Esophagus (tissue), 2 donors: ENCODE data around the gene ACTR8. TPM values are rescaled to one million over a fixed set of nuclear protein-coding genes. Genes with fewer than 3 reads are reported as not detected.

Experiments used
- H3K27ac ChIP-seq, 2 donors: one replicate each; pipeline ENCODE4 v1.5.1; 2013; ENCODE audit warnings: low read depth in 2 of 2, mild to moderate bottlenecking in 2 of 2, inconsistent platforms in 1 of 2, low read length in 1 of 2, moderate library complexity in 1 of 2
- H3K27me3 ChIP-seq, 2 donors: one replicate each; pipeline ENCODE4 v1.6.1; 2013; ENCODE audit warnings: low read length in 2 of 2, control low read depth in 1 of 2, mild to moderate bottlenecking in 1 of 2; ENCODE audit not compliant: insufficient read depth in 2 of 2, control insufficient read depth in 1 of 2
- H3K36me3 ChIP-seq, 2 donors: one replicate each; pipeline ENCODE4 v1.6.1; 2013; ENCODE audit warnings: low read length in 1 of 2; ENCODE audit not compliant: control insufficient read depth in 2 of 2, insufficient read depth in 2 of 2
- H3K4me1 ChIP-seq, 2 donors: one replicate each; pipeline ENCODE4 v1.6.1; 2013; ENCODE audit warnings: low read length in 1 of 2; ENCODE audit not compliant: control insufficient read depth in 2 of 2, insufficient read depth in 2 of 2
- H3K4me3 ChIP-seq, 2 donors: one replicate each; pipeline ENCODE4 v1.5.1; 2013; ENCODE audit warnings: low read length in 2 of 2, mild to moderate bottlenecking in 2 of 2, low read depth in 1 of 2, moderate library complexity in 1 of 2
- H3K9me3 ChIP-seq, 2 donors: one replicate each; pipeline ENCODE4 v1.6.1; 2013; ENCODE audit warnings: mild to moderate bottlenecking in 2 of 2, low read depth in 1 of 2, low read length in 1 of 2, moderate library complexity in 1 of 2; ENCODE audit not compliant: control insufficient read depth in 2 of 2, insufficient read depth in 1 of 2
- WGBS, 2 donors: extraction: QIAGEN DNeasy Blood & Tissue Kit; methylation state at CpG; one replicate each; pipeline ENCODE4 v1.1.7; 2013; 5-methylcytosine and 5-hydroxymethylcytosine counted together
- polyA plus RNA-seq, 2 donors: library from polyadenylated mRNA; stranded (reverse); fragments of 200-250 nt; gene quantifications; one replicate each; pipeline ENCODE4 v1.2.3, GENCODE V29; 2013
- donor health status: healthy with polysubstance abuse.
- donor health status: Bipolar disorder and iron deficiency.

ACTR8 gene
- polyA plus RNA-seq, 2 donors = 7.1 to 9.2 TPM

DNA sequence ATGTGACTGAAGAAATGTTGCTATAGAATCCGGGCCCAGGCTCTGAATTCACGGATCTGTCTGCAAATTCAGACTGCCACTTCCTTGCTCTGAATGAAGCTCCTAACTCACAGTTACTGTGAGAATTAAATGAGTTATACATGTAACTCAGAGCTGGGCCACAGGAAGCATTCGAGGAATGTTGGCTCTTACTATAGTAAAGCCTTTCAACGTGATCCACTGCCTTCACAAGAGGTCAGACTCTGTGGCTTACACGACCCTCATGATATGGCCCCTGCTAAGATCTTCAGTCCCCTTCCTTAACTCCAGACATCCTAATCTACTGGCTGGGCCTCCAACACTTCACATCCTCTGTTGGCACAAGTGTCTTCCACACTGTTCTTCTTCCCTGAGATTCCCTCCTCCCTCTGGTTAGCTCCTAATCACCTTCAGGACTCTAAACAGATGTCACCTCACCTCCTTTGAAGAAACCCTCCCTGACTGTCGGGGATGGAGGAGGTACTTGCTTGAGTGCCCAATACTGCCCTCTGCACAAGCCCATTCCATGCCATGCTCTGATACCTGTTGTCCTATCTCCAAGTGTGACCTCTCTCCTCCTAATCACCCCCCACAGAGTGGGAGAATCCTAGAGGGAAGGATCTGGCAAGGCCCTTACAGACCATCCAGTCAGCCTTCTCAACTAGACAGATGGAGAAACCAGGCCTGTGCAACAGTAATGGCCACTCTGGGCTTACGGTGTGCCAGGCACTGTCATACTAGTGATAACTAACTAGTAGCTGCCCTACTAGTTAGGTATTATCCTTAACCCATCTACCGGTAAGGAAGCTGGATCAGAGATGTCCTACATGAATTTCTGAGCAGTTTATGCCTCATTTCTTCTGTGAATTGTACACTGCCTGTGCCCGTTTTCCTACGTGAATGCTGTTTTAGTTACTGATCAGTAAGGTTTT lies 1.3 kb downstream of the ACTR8 start:
- peaks cover 6% of the 10 kb centered on the region in 2 donors for H3K36me3 ChIP-seq
- peak overlapping the region; percentile 3 to 92 for H3K4me3 ChIP-seq
- H3K27ac ChIP-seq = no peak overlapping the region
- H3K27me3 ChIP-seq = no peaks in the 10 kb centered on the region
- no peaks in the 10 kb centered on the region for H3K9me3 ChIP-seq
- WGBS, 2 donors = 61 to 62% methylated on average over 10 of the region's 10 CpGs
- peaks cover 3 to 8% of the 10 kb centered on the region in 2 donors for H3K4me1 ChIP-seq

DNA sequence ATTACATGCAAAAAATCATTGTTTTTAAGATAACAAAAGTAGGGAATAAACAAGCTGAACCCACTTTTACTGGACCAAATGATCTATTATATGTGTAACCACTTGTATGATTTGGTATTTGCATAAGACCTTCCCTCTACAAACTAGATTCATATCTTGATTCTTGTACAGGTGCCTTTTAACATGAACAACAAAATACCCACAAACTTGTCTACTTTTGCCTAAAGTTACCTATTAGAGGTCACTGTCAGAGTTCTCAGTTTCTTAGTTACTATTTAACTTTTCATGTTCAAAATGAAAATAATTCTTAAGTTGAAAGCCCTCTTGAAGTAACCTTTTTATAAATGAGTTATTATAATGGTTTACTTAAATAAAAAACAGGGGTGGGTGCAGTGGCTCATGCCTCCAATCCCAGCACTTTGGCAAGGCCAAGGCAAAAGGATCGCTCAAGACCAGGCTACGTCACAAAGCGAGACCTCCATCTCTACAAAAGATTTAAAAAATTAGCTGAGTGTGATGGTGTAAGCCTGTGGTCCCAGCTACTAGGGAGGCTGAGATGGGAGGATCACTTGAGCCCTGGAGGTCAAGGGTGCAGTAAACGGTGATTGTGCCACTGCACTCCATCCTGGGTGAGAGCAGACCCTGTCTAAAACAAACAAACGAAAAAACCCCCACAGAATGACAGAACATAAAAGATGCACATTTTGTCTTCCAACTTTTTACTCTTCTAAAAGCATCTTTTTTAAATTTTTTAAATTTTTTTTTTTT lies 16.0 kb downstream of the ACTR8 start:
- Histone ChIP-seq H3K36me3 (peaks cover 14 to 27% of the 10 kb centered on the region in 2 donors), H3K4me1 (no peaks in the 10 kb centered on the region), H3K27me3 (no peaks in the 10 kb centered on the region), H3K27ac (no peak overlapping the region), H3K9me3 (no peaks in the 10 kb centered on the region), H3K4me3 (no peak overlapping the region)
- 93 to 94% methylated on average over 5 of the region's 5 CpGs for WGBS, 2 donors

DNA sequence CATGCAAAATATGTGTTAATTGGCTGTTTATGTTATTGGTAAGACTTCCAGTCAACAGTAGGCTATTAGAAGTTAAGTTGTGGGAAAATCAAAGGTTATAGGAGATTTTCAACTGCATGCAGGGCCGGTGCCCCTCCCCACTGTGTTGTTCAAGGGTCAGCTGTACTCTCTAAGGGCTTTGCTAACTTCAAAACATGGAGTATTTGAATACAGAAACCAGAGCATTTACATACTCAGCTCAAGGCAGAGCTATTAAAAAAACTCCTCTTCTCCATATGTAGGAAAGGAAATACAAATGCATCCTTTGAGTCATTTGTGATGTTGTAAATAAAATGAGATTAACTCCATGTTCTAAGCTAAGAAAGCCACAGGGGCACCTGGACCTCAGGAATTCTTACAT lies 18.8 kb downstream of the ACTR8 start:
- H3K36me3 ChIP-seq = peaks cover 7 to 13% of the 10 kb centered on the region in 2 donors
- H3K27me3 ChIP-seq = no peaks in the 10 kb centered on the region
- no peaks in the 10 kb centered on the region for H3K9me3 ChIP-seq
- WGBS, 2 donors = 71 to 92% methylated on average over 1 of the region's 1 CpG
- no peak overlapping the region for H3K4me3 ChIP-seq
- no peak overlapping the region for H3K27ac ChIP-seq
- no peaks in the 10 kb centered on the region for H3K4me1 ChIP-seq

DNA sequence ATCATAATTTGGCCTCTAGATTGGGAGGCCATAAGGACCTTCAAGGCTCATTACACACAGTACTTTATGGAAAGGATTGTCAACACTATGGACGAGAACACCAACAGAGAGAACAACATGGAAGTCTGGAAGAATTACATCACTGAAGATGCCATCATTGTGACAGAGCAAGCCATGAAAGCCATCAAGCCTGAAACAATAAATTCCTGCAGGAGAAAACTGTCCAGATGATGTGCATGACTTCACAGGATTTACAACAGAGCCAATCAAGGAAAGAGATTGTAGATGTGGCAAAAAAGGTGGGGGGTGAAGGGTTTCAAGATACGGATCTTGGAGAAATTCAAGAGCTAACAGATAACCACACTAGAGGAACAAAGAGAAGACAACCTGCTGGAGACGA lies 19.7 kb downstream of the ACTR8 start:
- WGBS, 2 donors = 91 to 94% methylated on average over 3 of the region's 3 CpGs
- Histone ChIP-seq H3K4me1 (no peaks in the 10 kb centered on the region), H3K4me3 (no peak overlapping the region), H3K36me3 (peaks cover 4 to 9% of the 10 kb centered on the region in 2 donors), H3K27me3 (no peaks in the 10 kb centered on the region), H3K27ac (no peak overlapping the region), H3K9me3 (no peaks in the 10 kb centered on the region)

DNA sequence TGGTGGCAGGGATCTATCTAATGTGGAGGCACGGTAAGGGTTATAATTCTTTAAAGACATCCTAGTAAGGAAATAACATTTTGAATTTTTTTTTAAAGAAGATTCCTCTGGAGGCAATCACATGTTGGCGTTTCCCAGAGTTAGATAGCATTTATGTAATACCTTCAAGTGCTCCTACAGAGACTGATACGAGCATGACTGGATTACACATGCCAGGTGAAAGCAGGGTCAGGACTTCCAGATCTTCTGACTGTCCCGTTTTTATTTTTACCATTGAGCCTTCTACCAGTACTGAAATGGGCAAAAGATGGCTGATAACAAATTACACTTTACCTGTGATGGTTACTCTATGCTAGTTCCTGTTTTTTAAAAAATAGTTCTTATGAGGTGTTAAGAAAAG lies 21.8 kb downstream of the ACTR8 start:
- Histone ChIP-seq H3K4me3 (no peak overlapping the region), H3K4me1 (no peaks in the 10 kb centered on the region), H3K36me3 (peaks cover 4 to 9% of the 10 kb centered on the region in 2 donors), H3K27me3 (no peaks in the 10 kb centered on the region), H3K9me3 (no peaks in the 10 kb centered on the region), H3K27ac (no peak overlapping the region)
- 85 to 92% methylated on average over 4 of the region's 4 CpGs for WGBS, 2 donors

DNA sequence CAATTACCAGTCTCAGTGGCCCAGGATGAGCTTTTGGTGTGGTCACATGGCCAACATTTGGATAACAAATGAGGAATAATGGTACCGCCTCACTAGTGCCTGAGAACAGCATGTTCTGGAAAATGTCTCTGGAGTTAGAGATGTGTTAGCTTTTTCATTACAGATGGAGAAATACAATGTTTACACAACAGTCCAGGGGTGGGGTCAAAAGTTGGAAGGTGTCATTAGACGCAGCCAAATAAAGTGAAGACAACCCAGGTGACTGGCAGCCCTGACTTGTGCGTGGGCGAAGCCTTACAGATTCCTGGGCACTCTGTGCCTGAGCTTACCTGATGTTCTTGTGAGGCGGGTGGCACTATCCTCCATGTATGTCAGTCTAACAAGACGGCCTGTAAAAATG lies 22.8 kb downstream of the ACTR8 start:
- Histone ChIP-seq H3K27ac (no peak overlapping the region), H3K4me3 (no peak overlapping the region), H3K9me3 (no peaks in the 10 kb centered on the region), H3K4me1 (no peaks in the 10 kb centered on the region), H3K36me3 (peaks cover 4 to 7% of the 10 kb centered on the region in 2 donors), H3K27me3 (no peaks in the 10 kb centered on the region)
- WGBS, 2 donors = 93 to 95% methylated on average over 6 of the region's 6 CpGs

DNA sequence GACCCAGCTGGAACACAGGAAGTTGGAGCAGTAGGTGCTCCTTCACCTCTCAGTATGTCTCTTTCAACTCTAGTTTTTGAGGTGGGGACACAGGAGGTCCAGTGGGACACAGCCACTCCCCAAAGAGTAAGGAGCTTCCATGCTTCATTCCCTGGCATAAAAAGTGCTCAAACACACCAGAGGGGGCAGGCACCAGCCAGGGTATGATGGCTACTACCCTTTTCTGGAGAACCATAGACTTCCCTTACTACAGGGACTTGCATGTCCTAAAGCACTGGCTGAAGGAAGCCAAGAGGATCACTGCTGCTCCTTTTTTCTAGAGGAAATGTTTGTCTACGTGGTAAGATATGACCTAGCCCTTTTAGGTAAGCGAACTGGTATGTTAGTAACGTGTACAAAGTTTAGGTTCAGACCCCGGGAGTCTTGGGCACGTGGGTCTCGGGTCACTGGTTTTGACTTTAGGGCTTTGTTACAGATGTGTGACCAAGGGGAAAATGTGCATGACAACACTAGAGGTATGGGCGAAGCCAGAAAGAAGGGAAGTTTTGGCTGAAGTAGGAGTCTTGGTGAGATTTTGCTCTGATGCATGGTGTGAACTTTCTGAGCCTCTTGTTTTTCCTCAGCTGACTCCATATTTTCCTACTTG lies 23.7 kb downstream of the ACTR8 start:
- no peak overlapping the region for H3K27ac ChIP-seq
- no peak overlapping the region for H3K4me3 ChIP-seq
- WGBS, 2 donors = 81 to 93% methylated on average over 7 of the region's 7 CpGs
- H3K27me3 ChIP-seq = no peaks in the 10 kb centered on the region
- no peaks in the 10 kb centered on the region for H3K9me3 ChIP-seq
- H3K4me1 ChIP-seq = no peaks in the 10 kb centered on the region
- peaks cover 4 to 5% of the 10 kb centered on the region in 2 donors for H3K36me3 ChIP-seq

DNA sequence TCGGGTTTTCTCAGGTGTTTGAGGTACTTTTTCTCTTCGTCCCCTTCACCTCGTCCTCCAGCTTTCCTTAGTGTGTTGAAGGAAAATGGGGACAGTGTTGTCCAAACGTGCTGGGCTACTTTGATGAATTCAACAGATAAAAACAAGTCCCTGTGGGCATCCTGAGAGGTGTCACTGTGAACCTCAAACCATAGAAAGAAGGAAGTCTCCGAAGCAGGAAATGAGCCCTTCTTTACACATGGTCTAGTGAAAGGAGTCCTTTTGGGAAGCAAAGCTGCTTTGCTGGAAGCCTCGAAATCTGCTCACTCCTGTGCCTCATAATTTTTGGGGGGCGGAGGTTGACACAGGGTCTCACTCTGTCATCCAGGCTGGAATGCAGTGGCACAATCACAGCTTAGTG lies 25.0 kb downstream of the ACTR8 start:
- H3K36me3 ChIP-seq = peaks cover 4 to 5% of the 10 kb centered on the region in 2 donors
- H3K27me3 ChIP-seq = no peaks in the 10 kb centered on the region
- H3K27ac ChIP-seq = no peak overlapping the region
- H3K4me1 ChIP-seq = no peaks in the 10 kb centered on the region
- 64 to 73% methylated on average over 7 of the region's 7 CpGs for WGBS, 2 donors
- H3K9me3 ChIP-seq = no peaks in the 10 kb centered on the region
- H3K4me3 ChIP-seq = no peak overlapping the region

DNA sequence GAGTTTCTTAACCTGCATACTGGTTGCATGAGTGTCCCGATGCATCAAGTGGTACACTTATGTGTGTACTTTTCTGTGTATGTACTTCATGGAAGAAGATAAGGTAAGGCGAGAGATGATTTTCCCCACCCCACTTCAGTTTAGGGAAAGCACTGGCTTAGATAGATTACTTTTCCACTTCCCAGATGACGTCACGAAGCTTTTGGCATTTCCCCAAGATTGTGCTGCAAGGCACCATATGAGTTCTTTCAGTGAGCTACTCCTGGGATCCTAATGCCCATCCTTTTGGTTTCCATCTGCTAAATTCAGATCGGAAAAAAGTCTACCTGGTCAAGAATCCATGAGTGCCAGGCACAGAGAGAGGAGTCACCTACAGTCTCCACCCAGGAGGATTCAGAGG lies 31.1 kb downstream of the ACTR8 start:
- WGBS, 2 donors = 55% methylated on average over 5 of the region's 5 CpGs
- no peak overlapping the region for H3K27ac ChIP-seq
- H3K36me3 ChIP-seq = no peaks in the 10 kb centered on the region
- H3K9me3 ChIP-seq = no peaks in the 10 kb centered on the region
- H3K4me3 ChIP-seq = no peak overlapping the region
- peaks cover 3 to 7% of the 10 kb centered on the region in 2 donors for H3K4me1 ChIP-seq
- H3K27me3 ChIP-seq = no peaks in the 10 kb centered on the region
